Measurements from ENCODE around the gene TBC1D1. TPM values are rescaled to one million over a fixed set of nuclear protein-coding genes. Genes with fewer than 3 reads are reported as not detected.

TBC1D1 gene
- total and polyA plus RNA-seq, 8 donors: 16.2 to 41.0 (median 24.6) TPM

DNA sequence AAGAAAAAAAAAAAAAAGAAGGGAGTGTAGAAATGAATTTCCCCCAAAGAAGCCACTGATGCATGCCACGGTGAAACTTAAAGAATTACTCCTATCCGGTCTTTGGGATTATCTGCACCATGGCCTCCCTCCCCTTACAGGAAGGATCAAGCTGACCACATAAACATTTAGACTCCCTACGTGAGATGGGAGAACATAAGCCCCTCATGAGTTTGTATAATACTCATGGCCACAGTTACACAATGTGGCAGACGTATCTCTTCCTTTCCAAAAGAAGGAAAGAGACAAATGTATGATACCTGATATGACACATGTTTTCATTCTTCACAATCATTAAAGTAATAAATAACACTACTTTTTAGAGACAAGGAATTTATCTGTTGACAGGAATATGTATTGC is 66.1 kb downstream of the TBC1D1 start:
- Histone ChIP-seq H3K4me3 (no peak overlapping the region), H3K9me3 (no peaks in the 10 kb centered on the region), H3K27ac (no peak overlapping the region), H3K27me3 (no peaks in the 10 kb centered on the region), H3K4me1 (no peaks in the 10 kb centered on the region), H3K36me3 (no peaks in the 10 kb centered on the region)
- TF ChIP-seq, protein P1, sequence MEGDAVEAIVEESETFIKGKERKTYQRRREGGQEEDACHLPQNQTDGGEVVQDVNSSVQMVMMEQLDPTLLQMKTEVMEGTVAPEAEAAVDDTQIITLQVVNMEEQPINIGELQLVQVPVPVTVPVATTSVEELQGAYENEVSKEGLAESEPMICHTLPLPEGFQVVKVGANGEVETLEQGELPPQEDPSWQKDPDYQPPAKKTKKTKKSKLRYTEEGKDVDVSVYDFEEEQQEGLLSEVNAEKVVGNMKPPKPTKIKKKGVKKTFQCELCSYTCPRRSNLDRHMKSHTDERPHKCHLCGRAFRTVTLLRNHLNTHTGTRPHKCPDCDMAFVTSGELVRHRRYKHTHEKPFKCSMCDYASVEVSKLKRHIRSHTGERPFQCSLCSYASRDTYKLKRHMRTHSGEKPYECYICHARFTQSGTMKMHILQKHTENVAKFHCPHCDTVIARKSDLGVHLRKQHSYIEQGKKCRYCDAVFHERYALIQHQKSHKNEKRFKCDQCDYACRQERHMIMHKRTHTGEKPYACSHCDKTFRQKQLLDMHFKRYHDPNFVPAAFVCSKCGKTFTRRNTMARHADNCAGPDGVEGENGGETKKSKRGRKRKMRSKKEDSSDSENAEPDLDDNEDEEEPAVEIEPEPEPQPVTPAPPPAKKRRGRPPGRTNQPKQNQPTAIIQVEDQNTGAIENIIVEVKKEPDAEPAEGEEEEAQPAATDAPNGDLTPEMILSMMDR (IDR thresholded peaks at IDR 0.05): no peak
- ATAC-seq: no peak
- whole genome bisulfite sequencing, 2 donors: 72 to 74% methylated on average over 4 of the region's 4 CpGs
- FAIRE-seq: no peak
- intact Hi-C loops (cut with DNase I): no loop called here
- no peak for DNase-seq

DNA sequence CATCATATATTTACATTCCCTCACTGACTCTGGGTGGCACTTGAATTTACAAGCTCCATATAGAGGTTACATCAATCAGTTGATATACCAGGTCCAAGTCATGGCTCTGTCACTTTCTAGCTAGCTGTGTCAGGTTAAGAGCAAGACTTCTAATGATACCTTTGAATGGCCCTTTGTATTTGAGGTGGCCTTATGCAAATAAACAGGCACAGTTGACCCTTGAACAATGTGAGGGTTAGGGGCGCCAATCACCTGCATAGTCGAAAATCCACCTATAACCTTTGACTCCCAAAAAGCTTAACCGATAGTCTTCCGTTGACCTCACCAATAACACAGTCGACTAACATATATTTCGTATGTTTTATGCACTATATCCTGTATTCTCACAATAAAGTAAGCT is 68.0 kb downstream of the TBC1D1 start:
- ATAC-seq (no peak), FAIRE-seq (no peak), DNase-seq (no peak)
- Histone ChIP-seq H3K27me3 (no peaks in the 10 kb centered on the region), H3K4me3 (no peak overlapping the region), H3K36me3 (no peaks in the 10 kb centered on the region), H3K27ac (no peak overlapping the region), H3K9me3 (no peaks in the 10 kb centered on the region), H3K4me1 (no peaks in the 10 kb centered on the region)
- TF ChIP-seq, protein P1 (IDR thresholded peaks at IDR 0.05): no peak
- 73 to 81% methylated on average over 6 of the region's 6 CpGs for WGBS, 2 donors
- intact Hi-C loops (cut with DNase I): no loop called here

DNA sequence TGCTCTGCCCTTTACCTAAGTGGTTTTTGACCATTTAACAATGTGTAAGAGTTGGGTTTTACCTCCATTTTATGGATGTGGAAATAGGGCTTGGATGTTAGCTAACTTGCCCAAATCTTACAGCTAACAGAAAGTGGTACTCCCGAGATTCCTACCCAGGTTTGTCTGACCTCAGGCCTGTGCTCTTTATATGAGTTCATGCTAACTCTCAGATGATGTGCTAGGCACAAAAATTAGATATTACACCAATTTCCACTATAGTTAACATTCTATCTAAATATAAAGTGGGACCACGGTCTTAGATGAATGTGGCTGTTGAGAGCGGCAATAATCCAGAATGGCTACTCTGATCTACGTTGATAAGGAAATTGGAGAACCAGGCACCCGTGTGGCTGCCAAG is 69.2 kb downstream of the TBC1D1 start, which contains the start of gene PTTG2:
TSS of gene PTTG2 (plus strand) at position 301 of the 400 bp plus-strand sequence. CDS start at position 338, 37 bp downstream.
- DNase-seq: no peak
- no peaks in the 10 kb centered on the region for H3K4me1 ChIP-seq
- no peak within 1 kb of the TSS for H3K27ac ChIP-seq

DNA sequence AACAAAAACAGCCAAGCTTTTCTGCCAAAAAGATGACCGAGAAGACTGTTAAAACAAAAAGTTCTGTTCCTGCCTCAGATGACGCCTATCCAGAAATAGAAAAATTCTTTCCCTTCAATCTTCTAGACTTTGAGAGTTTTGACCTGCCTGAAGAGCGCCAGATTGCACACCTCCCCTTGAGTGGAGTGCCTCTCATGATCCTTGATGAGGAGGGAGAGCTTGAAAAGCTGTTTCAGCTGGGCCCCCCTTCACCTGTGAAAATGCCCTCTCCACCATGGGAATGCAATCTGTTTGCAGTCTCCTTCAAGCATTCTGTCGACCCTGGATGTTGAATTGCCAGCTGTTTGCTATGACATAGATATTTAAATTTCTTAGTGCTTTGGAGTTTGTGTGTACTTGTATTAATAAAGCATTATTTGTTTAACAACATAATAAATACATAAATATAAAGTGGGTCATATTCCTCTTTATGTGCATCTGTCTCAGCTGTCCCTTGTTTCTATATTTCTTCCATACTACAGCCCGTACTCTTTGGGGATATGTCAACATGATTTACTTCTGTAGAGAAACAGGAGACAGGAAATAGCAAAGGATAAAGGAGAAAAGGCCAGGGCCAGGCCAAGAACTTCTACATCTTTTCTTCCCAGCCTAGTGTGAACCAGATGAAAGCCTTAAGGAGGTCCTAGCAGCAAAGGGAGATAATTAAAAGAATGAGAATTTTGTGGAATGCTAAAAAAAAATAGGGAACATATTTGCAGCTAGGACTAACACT is 70.0 kb downstream of the TBC1D1 start:
- 82 to 88% methylated on average over 5 of the region's 5 CpGs for WGBS, 2 donors
- Histone ChIP-seq H3K36me3 (no peaks in the 10 kb centered on the region), H3K9me3 (no peaks in the 10 kb centered on the region), H3K27me3 (no peaks in the 10 kb centered on the region), H3K4me1 (no peaks in the 10 kb centered on the region), H3K4me3 (no peak overlapping the region), H3K27ac (no peak overlapping the region)
- intact Hi-C loops (cut with DNase I): no loop called here
- TF ChIP-seq, protein P1 (IDR thresholded peaks at IDR 0.05): no peak
- DNase-seq (no peak), FAIRE-seq (no peak), ATAC-seq (no peak)

More for the DNA sequence above, 69.2 kb downstream of the TBC1D1 start, which contains the start of gene PTTG2:
- no peaks in the 10 kb centered on the region for H3K9me3 ChIP-seq
- H3K36me3 ChIP-seq: no peaks in the 10 kb centered on the region
- H3K27me3 ChIP-seq: no peaks in the 10 kb centered on the region
- TF ChIP-seq, protein P1 (IDR thresholded peaks at IDR 0.05): no peak
- H3K4me3 ChIP-seq: no peak within 1 kb of the TSS
- no peak for FAIRE-seq
- intact Hi-C loops (cut with DNase I): no loop called here
- 93% methylated on average over 5 of the region's 5 CpGs for WGBS, 2 donors
- ATAC-seq: no peak

All from pancreas (tissue), 10 donors.